NCI-H460 (cell line): ENCODE data around the gene ARL11. TPM values are rescaled to one million over a fixed set of nuclear protein-coding genes. Genes with fewer than 3 reads are reported as not detected.
"Not testable (repeated sequence)": the region's sequence is repeated elsewhere in the genome, so short reads cannot be mapped to it uniquely, and the experiment has no call there.

Experiments
- DNase-seq: peaks from one replicate; pipeline ENCODE4 v3.0.0-alpha.2; 2016; ENCODE audit warnings: low read depth; ENCODE audit errors: extremely low read depth
- total RNA-seq: library from RNA; depleted of rRNA; stranded (reverse); fragments of >200 nt; shearing (Covaris generic); gene quantifications from 2 replicates; pipeline ENCODE4 v1.2.3, GENCODE V29; 2014

ARL11 gene
- total RNA-seq, 1 experiment from 2014 or later = not detected

DNA sequence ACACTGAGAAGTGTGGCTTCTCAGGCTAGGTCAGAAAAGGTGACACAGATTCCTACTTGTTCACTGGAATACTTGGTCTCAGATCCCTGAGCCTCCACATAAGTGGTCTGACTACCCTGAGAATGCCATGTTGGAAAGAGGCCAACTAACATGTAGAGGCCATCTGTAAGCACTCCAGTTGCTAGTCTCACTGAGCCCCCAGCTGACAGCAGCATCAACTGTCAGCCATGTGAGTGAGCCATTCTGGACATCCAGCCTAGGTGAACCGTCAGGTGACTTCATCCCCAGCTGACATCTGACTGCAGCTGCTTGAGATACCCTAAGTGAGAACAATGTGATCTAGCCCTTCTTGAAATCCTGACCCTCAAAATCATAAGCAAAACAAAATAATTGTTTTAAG, 18.1 kb upstream of the ARL11 start:
- no peak for DNase-seq

- DNase-seq = not testable (repeated sequence)
Observed at GRCh38 chr13:49612042-49612441, 16.3 kb upstream of the ARL11 start.

DNA sequence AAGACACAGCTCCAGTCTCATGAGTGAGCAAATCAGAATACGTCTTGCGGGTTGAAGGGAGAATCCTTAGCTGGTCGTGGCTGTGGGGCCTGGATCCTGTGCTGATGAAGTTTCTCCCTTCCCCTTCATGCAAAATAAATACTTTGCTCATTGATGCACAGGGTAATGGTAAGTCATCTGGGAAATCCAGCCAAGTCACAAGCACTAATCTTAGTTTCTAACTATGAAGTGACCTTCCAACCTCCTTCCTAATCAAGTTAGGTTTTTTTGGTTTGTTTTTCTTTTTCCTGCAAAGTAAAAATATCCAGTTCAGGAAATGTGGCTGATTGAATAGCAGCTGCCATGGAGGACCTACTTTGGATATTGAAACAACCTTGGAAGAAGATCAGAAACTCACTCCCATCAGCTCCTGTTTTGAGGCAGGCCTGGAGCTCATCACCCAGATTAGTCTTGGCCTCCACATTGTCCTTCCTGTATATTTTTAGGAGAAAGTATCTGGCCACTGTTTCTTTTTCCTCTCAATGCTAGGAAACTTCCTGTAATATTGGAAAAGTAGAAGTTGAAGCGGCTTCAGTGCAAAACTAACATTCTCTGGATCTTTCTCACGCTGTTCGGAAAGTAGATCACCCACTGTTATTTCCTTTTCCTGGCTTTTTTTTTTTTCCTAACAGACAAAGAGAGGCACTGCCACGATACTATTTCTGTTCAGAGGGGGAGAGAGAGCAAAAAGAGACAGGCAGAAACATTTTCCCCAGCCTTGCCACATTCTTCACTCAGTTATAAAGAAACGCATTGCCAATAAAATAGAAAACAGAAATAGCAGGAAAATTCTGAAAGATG, 12.3 kb upstream of the ARL11 start:
- DNase-seq = no peak

DNA sequence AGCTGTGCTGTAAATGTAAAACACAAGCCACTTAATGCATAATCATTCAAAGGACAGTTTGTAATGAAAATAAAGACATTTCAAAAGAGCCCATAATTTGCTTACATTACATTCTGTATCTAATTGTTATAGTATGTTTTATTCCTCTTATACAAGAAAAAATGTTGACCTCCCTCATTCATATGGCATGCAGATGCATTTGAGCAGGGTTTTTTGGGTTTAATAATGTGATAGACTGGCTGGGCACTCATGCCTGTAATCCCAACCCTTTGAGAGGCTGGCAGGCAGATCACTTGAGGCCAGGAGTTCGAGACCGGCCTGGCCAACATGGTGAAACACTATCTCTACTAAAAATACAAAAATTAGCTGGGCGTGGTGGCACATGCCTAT, 11.6 kb upstream of the ARL11 start:
- DNase-seq = no peak

DNA sequence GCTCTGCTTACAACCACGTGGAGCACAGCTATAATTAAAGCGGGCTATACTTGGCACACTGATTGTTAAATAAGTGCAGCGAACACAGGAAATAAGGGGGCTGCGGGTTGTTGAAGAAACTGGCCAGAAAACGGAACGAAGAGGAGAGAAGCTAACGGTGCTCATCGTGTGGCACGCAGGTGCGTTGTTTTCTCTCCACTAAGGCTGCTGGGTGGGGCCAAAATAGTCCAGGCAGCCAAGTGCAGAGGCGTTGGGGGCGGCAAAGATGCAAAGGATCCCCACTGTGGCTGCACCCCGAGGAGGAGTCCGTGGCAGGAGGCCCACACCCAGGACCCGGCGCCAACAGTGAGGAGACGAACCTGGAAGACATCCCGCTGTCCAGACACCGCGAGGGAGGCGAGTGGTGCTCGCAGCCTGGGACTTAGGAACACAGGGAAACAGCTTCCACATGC, 8.1 kb upstream of the ARL11 start:
- no peak for DNase-seq

DNA sequence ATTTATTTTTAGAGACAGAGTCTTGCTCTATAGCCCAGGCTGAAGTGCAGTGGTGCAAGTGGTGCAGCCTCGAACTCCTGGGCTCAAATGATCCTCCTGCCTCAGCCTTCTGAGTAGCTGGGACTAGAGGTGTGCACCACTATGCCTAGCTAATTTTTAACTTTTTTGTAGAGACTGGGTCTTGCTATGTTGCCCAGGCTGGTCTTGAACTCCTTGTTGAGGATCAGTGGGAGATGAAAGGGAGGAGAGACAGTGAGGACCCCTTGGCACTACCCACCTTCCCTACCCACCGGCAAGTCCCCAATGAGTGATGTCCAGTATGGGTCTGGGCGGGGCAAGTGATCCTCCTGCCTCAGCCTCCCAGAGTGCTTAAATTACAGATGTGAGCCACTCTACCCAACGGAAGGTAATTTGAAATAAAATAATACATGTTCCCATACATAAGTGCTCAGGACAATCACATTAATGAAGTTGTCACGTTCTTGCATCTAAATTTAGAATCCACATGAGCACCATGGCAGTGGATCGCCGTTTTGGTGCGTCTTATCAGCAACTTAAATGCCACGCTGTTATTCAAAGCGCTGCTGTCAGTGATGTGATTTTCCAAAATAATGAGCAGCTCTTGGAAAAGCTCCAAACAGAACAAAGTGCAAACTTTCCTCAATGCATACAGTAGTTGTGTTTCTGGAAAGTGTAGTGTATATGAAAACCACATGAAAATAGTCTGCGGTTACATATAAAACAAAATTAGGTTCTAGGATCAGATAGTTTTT, 5.9 kb upstream of the ARL11 start:
- no peak for DNase-seq

DNA sequence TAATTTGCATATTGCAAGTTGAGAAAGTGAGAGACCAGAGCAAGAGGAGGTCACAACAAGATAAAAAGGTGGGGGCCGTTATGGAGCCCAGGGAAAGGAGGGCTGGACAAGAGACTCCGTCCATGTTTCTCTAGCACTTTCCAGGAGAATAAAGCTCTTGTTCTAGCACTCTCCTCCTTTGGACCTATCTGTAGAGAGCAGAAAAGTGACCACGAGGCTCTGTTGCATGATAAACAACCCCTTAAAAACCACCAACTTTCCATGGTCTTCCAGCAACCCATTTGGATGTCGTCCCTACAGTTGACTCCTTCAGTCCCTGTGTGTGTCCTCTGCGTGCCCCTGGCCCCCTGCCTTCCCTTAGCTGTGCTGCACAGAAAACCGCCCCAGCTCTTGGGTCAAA, 4.1 kb upstream of the ARL11 start:
- no peak for DNase-seq

DNA sequence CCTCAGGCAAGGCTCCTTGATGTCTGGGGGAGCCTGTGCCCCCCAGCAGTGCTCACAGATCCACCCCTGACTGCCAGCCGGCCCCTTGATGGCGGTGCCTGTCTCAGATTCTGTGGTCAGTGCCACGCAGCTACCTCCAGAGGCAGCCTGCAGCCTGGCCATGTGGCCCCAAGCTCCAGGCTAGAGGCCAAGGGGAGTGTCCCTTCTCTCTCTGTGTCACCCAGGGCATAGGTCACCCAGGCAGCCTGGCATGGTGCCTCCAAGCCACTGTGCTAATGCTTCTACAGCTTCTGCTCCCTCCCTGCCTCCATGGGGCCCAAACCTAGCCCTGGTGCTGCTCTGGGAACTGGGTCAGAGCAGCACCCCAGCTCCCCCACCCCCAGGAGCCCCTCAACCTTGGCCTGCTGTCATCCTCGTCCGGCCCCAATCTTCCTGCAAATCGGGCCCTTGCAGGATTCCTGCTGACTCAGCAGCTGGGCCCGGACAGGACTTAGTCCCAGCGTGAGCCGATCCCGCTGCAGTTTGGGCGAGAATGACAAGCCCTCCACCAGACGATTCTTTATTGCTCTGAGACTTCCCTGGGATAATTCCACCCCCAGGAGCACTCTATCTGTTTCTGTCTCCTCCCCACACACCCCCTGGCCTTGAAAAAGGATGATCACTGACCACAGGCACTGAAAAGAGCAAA, 2.8 kb upstream of the ARL11 start:
- DNase-seq = no peak

DNA sequence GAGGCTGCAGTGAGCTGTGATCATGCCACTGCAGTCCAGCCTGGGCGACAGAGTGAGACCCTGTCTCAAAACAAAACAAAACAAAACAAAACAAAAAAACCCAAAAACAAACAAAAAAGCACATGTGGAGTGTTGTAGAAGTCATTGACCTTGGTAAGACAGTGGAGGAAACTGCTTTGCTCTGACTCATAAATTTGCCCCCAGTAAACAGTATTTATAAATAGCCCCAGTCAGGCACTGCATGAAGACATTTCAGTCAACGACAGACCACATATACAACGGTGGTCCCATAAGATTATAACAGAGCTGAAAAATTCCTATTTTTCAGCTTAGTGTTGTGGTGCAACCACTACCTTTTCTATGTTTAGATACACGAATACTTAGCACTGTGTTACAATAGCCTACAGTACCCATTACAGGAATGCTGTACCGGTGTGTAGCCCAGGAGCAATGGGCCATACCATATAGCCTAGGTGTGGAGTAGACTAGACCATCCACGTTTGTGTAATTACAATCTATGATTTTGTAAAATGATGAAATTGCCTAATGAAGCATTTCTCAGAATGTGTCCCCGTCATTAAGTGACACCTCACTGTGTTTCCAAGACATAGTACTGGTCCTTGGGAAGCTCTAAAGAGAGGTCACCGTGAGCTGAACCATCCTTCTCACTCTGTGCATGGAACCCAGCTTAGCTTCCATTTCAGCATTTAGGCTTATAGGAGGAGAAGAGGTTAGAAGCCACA, 1.1 kb downstream of the ARL11 start:
- no peak for DNase-seq

GRCh38 chr13:49629947-49630346, 1.6 kb downstream of the ARL11 start:
- no peak for DNase-seq

- DNase-seq = no peak
Observed at GRCh38 chr13:49630580-49630979, 2.3 kb downstream of the ARL11 start.

DNA sequence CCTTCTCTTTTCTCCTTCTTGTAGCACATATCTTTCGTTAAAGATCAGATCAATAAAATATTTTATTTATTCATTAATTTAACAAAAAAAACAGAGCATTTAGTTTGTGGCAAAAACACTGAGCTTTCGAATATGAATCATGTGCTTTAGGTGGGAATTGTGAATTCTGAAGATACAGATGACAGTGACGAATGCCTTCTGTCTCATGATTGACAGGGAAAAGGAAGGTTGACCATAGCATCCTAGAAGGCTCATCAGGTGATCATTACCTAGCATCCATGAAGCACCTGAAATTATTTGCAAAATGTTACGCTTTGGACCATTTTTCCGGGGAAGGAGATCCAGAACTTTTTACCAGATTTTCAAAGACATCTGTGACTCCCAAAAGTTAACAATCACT, 3.8 kb downstream of the ARL11 start:
- no peak for DNase-seq

DNA sequence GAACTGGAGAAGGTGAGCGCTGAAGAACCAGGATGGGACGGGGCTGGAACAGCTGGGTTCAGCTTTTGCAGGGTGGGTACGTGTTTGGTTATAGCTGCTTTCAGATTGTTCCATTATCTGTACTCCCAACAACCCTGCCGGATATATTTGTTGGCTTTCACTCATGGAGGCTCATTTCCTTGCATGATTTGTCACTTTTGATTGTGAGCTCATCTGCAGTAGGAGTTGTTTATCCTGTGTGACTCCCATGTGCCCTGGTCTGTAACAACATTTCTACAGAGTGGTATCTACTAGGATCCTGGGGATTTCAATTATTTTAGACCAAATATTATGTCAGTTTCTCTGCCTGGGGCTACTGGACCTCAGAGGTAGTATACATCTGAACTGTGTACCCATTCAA, 5.4 kb downstream of the ARL11 start:
- DNase-seq = no peak

DNA sequence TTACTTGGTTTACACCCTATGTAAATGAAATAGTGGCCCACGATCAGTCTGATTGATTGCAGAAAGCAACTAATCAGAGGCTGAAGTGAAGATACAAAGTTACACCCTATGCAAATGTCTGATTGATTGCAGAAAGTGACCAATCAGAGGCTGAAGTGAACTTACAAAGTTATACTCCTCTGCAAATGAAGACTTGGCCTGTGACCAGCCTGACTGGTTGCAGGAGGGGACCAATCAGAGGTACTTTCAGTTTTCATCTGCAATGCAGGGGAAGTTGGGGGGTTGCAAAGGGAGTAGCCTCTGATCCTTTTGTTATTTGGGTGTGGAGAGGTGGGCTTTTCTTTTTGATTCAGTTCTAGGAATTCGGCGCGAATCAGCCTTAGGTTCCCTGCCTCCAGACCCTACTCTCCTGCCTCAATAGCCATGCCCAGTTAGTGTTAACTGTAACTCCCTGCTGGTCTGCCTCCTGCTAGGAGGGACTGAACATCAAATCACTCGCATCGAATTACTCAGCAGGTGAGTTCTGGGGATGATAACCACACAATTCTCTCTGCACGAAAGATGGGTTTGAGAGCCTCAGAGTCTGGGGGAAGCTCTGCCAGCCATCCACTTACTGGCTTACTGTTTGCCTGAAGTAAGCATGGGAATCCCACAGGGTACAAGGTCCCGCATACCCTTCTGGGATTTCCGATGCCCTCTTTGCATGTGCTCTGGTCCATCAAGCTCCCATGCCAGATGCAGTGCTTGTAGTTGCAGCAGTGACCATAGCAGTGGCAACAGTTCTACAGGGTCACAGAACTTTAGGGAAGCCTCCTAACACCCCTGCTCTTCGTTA, 7.5 kb downstream of the ARL11 start:
- no peak for DNase-seq

GRCh38 chr13:49636705-49637104, 8.4 kb downstream of the ARL11 start:
- no peak for DNase-seq

DNA sequence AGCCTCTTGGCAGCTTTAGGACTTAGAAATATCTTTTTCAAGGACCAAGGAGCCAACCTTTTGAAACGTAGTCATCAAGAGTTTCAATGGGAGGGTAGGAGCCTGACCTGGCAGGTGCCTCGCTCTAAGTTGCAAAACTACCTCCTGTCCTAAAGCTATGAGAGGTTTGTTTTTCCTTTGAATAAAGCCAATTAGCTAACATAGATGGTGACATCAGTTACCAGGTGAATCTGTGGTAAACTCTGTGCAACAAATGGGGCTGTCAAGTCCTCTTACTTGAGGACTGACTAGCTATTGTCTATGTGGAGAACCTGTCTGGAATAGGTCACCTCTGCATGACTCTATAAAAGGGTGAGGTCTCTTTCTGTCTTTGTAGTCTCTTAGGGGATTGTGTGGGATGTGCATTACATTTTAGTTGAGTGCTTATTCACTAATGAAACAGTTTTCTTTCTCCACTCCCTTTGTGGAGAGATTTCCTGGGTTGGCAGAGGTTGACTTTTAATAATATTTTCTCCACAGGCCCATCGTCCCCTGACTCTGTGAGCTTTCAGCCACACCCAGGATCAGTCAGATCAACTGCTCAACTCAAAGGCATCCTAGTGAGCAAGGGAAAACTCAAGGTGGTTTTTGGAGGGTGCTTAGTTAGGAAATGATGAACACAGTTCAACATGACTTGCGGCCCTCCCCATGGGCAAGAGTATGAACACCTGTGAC, 9.9 kb downstream of the ARL11 start:
- no peak for DNase-seq

DNA sequence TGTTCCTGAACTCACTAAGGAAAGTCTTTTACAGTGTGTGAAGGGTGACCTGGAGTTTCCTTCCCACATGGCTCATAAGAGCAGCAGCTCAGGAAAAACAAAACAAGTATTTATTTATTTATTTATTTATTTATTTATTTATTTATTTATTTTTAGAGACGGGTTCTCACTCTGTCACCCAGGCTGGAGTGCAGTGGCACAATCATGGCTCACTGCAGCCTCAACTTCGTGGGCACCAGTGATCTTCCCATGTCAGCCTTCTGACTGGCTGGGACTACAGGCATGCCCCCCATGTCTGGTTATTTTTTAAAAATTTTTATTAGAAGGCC, 10.4 kb downstream of the ARL11 start:
- DNase-seq = no peak

- no peak for DNase-seq
Observed at GRCh38 chr13:49641801-49642291, 13.5 kb downstream of the ARL11 start.

GRCh38 chr13:49643035-49643646, 14.8 kb downstream of the ARL11 start:
- no peak for DNase-seq
